ENCODE measurements around the gene C4orf54. TPM values are rescaled to one million over a fixed set of nuclear protein-coding genes. Genes with fewer than 3 reads are reported as not detected.

C4orf54 gene
- total RNA-seq = not detected in 2 replicates

- H3K9me3 Mint-ChIP-seq = no peaks in the 10 kb centered on the region
- DNase-seq (no peak), ATAC-seq (ENCODE audit: low read depth) (no peak)
- H3K27me3 Mint-ChIP-seq = peaks cover 8% of the 10 kb centered on the region
- no peaks in the 10 kb centered on the region for H3K4me1 Mint-ChIP-seq
- no peak within 1 kb of the TSS for H3K27ac Mint-ChIP-seq
- POLR2A ChIA-PET = no interaction called here
- H3K36me3 Mint-ChIP-seq (ENCODE audit: low read depth) = no peaks in the 10 kb centered on the region
- TF ChIP-seq CTCF (IDR thresholded peaks at IDR 0.05) = no peak
- intact Hi-C loops (cut with micrococcal nuclease) = no loop called here
- no peak within 1 kb of the TSS for H3K4me3 Mint-ChIP-seq
- CTCF ChIA-PET = no interaction called here
These were observed at the start of gene C4orf54 for GRCh38 chr4:99657798-99658197. Gene C4orf54, minus strand, starts transcription at chr4:99657828. Its CDS starts 3,180 bp downstream, at chr4:99654648.

- ATAC-seq (ENCODE audit: low read depth) = no peak
- DNase-seq = no peak
- Mint-ChIP-seq H3K27ac (no peak overlapping the region), H3K27me3 (peaks cover 15% of the 10 kb centered on the region), H3K9me3 (peaks cover 2% of the 10 kb centered on the region), H3K36me3 (ENCODE audit: low read depth) (no peaks in the 10 kb centered on the region), H3K4me3 (no peak overlapping the region), H3K4me1 (no peaks in the 10 kb centered on the region)
- POLR2A ChIA-PET = no interaction called here
- intact Hi-C loops (cut with micrococcal nuclease) = no loop called here
- CTCF ChIA-PET = no interaction called here
- no peak for TF ChIP-seq CTCF (IDR thresholded peaks at IDR 0.05)
These were observed 48.3 kb upstream of the C4orf54 start for GRCh38 chr4:99705891-99706290.

- DNase-seq = no peak
- ChIA-PET CTCF (no interaction called here), POLR2A (no interaction called here)
- intact Hi-C loops (cut with micrococcal nuclease) = no loop called here
- peaks cover 12% of the 10 kb centered on the region for H3K27me3 Mint-ChIP-seq
- H3K4me3 Mint-ChIP-seq = no peak overlapping the region
- TF ChIP-seq CTCF (IDR thresholded peaks at IDR 0.05) = no peak
- no peaks in the 10 kb centered on the region for H3K36me3 Mint-ChIP-seq (ENCODE audit: low read depth)
- H3K4me1 Mint-ChIP-seq = no peaks in the 10 kb centered on the region
- no peak overlapping the region for H3K27ac Mint-ChIP-seq
- ATAC-seq (ENCODE audit: low read depth) = no peak
- H3K9me3 Mint-ChIP-seq = peaks cover 2% of the 10 kb centered on the region
These were observed 39.2 kb upstream of the C4orf54 start for GRCh38 chr4:99696801-99697200.

- TF ChIP-seq CTCF (IDR thresholded peaks at IDR 0.05) = no peak
- H3K27me3 Mint-ChIP-seq = peaks cover 4% of the 10 kb centered on the region
- H3K4me1 Mint-ChIP-seq = no peaks in the 10 kb centered on the region
- intact Hi-C loops (cut with micrococcal nuclease) = no loop called here
- ChIA-PET POLR2A (no interaction called here), CTCF (no interaction called here)
- DNase-seq (no peak), ATAC-seq (ENCODE audit: low read depth) (no peak)
- peaks cover 18% of the 10 kb centered on the region for H3K9me3 Mint-ChIP-seq
- no peak overlapping the region for H3K27ac Mint-ChIP-seq
- no peak overlapping the region for H3K4me3 Mint-ChIP-seq
- no peaks in the 10 kb centered on the region for H3K36me3 Mint-ChIP-seq (ENCODE audit: low read depth)
These were observed 35.5 kb upstream of the C4orf54 start for GRCh38 chr4:99693140-99693539.

- intact Hi-C loops (cut with micrococcal nuclease) = no loop called here
- POLR2A ChIA-PET = no interaction called here
- H3K4me3 Mint-ChIP-seq = no peak overlapping the region
- no peaks in the 10 kb centered on the region for H3K4me1 Mint-ChIP-seq
- ATAC-seq (ENCODE audit: low read depth) = no peak
- peaks cover 1% of the 10 kb centered on the region for H3K27me3 Mint-ChIP-seq
- H3K36me3 Mint-ChIP-seq (ENCODE audit: low read depth) = no peaks in the 10 kb centered on the region
- DNase-seq = no peak
- peaks cover 18% of the 10 kb centered on the region for H3K9me3 Mint-ChIP-seq
- no peak for TF ChIP-seq CTCF (IDR thresholded peaks at IDR 0.05)
- no peak overlapping the region for H3K27ac Mint-ChIP-seq
- CTCF ChIA-PET = no interaction called here
These were observed 33.4 kb upstream of the C4orf54 start for GRCh38 chr4:99690990-99691389.
